Measurements from ENCODE around the gene CACNA1F. TPM values are rescaled to one million over a fixed set of nuclear protein-coding genes. Genes with fewer than 3 reads are reported as not detected.

Gene CACNA1F
- total and polyA plus RNA-seq, 9 of the 15 experiments (the other 6 are each of a cell fraction or from before 2014, with no cell fraction given), result under 0.01 to 0.41 (median 0.03) TPM; not detected in 3

GRCh38 chrX:49190821-49191573 is 42.1 kb downstream of the CACNA1F start (continued):
- no peak for TF ChIP-seq HDAC3 (IDR thresholded peaks at IDR 0.05; ENCODE audit: borderline replicate concordance, partially characterized antibody)
- peak; percentile 95 for TF ChIP-seq VEZF1 (CRISPR knock-in tag; IDR thresholded peaks at IDR 0.05)
- no peak for TF ChIP-seq ZFP36 (IDR thresholded peaks at IDR 0.05; ENCODE audit: low read depth, low read length, partially characterized antibody)
- no peak for TF ChIP-seq ZNF133 (CRISPR knock-in tag; IDR thresholded peaks at IDR 0.05)
- TF ChIP-seq KLF10 (CRISPR knock-in tag; IDR thresholded peaks at IDR 0.05), result no peak
- TF ChIP-seq CBX5 (IDR thresholded peaks at IDR 0.05; ENCODE audit: borderline replicate concordance, low read depth), result no peak
- TF ChIP-seq POLR2B (IDR thresholded peaks at IDR 0.05; ENCODE audit: low read depth, partially characterized antibody), result peak; percentile 80
- TF ChIP-seq, protein P1, sequence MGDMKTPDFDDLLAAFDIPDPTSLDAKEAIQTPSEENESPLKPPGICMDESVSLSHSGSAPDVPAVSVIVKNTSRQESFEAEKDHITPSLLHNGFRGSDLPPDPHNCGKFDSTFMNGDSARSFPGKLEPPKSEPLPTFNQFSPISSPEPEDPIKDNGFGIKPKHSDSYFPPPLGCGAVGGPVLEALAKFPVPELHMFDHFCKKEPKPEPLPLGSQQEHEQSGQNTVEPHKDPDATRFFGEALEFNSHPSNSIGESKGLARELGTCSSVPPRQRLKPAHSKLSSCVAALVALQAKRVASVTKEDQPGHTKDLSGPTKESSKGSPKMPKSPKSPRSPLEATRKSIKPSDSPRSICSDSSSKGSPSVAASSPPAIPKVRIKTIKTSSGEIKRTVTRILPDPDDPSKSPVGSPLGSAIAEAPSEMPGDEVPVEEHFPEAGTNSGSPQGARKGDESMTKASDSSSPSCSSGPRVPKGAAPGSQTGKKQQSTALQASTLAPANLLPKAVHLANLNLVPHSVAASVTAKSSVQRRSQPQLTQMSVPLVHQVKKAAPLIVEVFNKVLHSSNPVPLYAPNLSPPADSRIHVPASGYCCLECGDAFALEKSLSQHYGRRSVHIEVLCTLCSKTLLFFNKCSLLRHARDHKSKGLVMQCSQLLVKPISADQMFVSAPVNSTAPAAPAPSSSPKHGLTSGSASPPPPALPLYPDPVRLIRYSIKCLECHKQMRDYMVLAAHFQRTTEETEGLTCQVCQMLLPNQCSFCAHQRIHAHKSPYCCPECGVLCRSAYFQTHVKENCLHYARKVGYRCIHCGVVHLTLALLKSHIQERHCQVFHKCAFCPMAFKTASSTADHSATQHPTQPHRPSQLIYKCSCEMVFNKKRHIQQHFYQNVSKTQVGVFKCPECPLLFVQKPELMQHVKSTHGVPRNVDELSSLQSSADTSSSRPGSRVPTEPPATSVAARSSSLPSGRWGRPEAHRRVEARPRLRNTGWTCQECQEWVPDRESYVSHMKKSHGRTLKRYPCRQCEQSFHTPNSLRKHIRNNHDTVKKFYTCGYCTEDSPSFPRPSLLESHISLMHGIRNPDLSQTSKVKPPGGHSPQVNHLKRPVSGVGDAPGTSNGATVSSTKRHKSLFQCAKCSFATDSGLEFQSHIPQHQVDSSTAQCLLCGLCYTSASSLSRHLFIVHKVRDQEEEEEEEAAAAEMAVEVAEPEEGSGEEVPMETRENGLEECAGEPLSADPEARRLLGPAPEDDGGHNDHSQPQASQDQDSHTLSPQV (IDR thresholded peaks at IDR 0.05), result no peak
- no peak for TF ChIP-seq ERF (CRISPR knock-in tag; IDR thresholded peaks at IDR 0.05)
- TF ChIP-seq ZEB2 (IDR thresholded peaks at IDR 0.05), result no peak
- TF ChIP-seq GABPB1 (CRISPR knock-in tag; IDR thresholded peaks at IDR 0.05), result peak; percentile 68; the same call in 1 of the 2 replicates
- TF ChIP-seq MIER1 (IDR thresholded peaks at IDR 0.05; ENCODE audit: low read depth), result no peak
- peak; percentile 83 for TF ChIP-seq PRDM10 (IDR thresholded peaks at IDR 0.05; ENCODE audit: partially characterized antibody)
- TF ChIP-seq HNRNPLL (IDR thresholded peaks at IDR 0.05; ENCODE audit: low read depth, low read length, poor library complexity, severe bottlenecking), result peak; percentile 85
- TF ChIP-seq, protein P2, sequence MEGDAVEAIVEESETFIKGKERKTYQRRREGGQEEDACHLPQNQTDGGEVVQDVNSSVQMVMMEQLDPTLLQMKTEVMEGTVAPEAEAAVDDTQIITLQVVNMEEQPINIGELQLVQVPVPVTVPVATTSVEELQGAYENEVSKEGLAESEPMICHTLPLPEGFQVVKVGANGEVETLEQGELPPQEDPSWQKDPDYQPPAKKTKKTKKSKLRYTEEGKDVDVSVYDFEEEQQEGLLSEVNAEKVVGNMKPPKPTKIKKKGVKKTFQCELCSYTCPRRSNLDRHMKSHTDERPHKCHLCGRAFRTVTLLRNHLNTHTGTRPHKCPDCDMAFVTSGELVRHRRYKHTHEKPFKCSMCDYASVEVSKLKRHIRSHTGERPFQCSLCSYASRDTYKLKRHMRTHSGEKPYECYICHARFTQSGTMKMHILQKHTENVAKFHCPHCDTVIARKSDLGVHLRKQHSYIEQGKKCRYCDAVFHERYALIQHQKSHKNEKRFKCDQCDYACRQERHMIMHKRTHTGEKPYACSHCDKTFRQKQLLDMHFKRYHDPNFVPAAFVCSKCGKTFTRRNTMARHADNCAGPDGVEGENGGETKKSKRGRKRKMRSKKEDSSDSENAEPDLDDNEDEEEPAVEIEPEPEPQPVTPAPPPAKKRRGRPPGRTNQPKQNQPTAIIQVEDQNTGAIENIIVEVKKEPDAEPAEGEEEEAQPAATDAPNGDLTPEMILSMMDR (IDR thresholded peaks at IDR 0.05 in 2 of 3, conservative IDR thresholded peaks at IDR 0.05 in 1 of 3; ENCODE audit: insufficient read depth in 2 of 3, low read depth in 1 of 3, low read length in 3 of 3), result no peak; a peak in 1 of 6 replicates
